Activated CD4-positive, alpha-beta T cell treated with anti-CD3 and anti-CD28 coated beads for 36 hours (primary cell): ENCODE results near the gene RPP25L. TPM values are rescaled to one million over a fixed set of nuclear protein-coding genes. Genes with fewer than 3 reads are reported as not detected.

ENCODE experiments used
- ATAC-seq: fragments of 200-7000 bp; cut with Tn5 transposase; one replicate; pipeline ENCODE4 v1.10.0; 2021; ENCODE audit warnings: mild to moderate bottlenecking, moderate library complexity
- CTCF ChIA-PET: fragments of 350-600 bp; sonication (Branson Sonifier 250); formaldehyde crosslinking; loops from one replicate; lab custom pipeline; 2021; ENCODE audit warnings: antibody characterized with exemption; lab: Charles Lee
- POLR2A ChIA-PET: fragments of 350-600 bp; sonication (Branson Sonifier 250); formaldehyde crosslinking; loops from one replicate; lab custom pipeline; 2021; ENCODE audit warnings: antibody characterized with exemption, inconsistent platforms; lab: Charles Lee
- DNase-seq: peaks from one replicate; pipeline ENCODE4 v3.0.0-alpha.2; 2020
- H3K27ac Mint-ChIP-seq: one replicate; pipeline ENCODE4 v1.8.0; 2021; ENCODE audit warnings: mixed read lengths
- H3K27me3 Mint-ChIP-seq: one replicate; pipeline ENCODE4 v1.8.0; 2021; ENCODE audit warnings: mixed read lengths
- H3K36me3 Mint-ChIP-seq: one replicate; pipeline ENCODE4 v1.8.0; 2021; ENCODE audit warnings: low read depth, mixed read lengths
- H3K4me1 Mint-ChIP-seq: one replicate; pipeline ENCODE4 v1.8.0; 2021; ENCODE audit warnings: mixed read lengths
- H3K4me3 Mint-ChIP-seq: one replicate; pipeline ENCODE4 v1.8.0; 2021; ENCODE audit warnings: mild to moderate bottlenecking, moderate library complexity, mixed read lengths
- H3K9me3 Mint-ChIP-seq: one replicate; pipeline ENCODE4 v1.8.0; 2021; ENCODE audit warnings: low read depth, mixed read lengths
- intact Hi-C, 2 experiments: fragments of 100-400 bp; cut with DNase I in 1 of 2; cut with micrococcal nuclease in 1 of 2; formaldehyde crosslinking; loops; one replicate each; pipeline versions ENCODE4 v1.14.2 to v1.15.1; 2022 to 2024; cut with DNase I, micrococcal nuclease
- total RNA-seq, 2 experiments: library from RNA; stranded (reverse); gene quantifications; one replicate each; pipeline ENCODE4 v1.2.3, GENCODE V29; 2021

RPP25L gene
- total RNA-seq, 2 experiments from 2014 or later = 29.3 to 35.2 TPM

DNA sequence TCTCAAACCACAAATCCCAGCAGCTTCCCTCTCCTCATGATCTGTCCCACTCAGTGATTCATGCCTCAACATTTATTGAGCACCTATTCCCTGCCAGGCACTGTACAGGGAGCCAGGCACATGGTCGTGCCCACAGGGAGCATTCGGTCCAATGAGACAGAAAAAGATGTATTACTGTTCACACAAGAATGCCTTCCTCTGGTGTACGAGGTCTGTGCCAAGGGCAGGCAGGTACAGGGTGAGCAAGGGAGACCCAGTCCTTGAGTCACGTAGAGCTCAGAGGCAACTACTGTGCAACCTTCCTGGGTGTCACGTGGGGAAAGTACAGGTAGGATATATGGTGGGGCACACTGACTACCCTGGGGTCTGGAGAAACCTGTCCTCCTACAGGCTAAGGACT lies 26.9 kb downstream of the RPP25L start:
- Mint-ChIP-seq H3K27me3 (peaks cover 71% of the 10 kb centered on the region), H3K27ac (no peak overlapping the region), H3K9me3 (no peaks in the 10 kb centered on the region), H3K36me3 (no peaks in the 10 kb centered on the region), H3K4me1 (peaks cover 9% of the 10 kb centered on the region), H3K4me3 (no peak overlapping the region)
- CTCF ChIA-PET = interaction anchor here (0.7 kb wide), 2 partner anchors 37 to 467 kb away, joined by 3 read pairs; no protein-coding TSS in a partner anchor
- POLR2A ChIA-PET = no interaction called here
- no peak for DNase-seq
- ATAC-seq = no peak
- intact Hi-C loops = no loop called here

DNA sequence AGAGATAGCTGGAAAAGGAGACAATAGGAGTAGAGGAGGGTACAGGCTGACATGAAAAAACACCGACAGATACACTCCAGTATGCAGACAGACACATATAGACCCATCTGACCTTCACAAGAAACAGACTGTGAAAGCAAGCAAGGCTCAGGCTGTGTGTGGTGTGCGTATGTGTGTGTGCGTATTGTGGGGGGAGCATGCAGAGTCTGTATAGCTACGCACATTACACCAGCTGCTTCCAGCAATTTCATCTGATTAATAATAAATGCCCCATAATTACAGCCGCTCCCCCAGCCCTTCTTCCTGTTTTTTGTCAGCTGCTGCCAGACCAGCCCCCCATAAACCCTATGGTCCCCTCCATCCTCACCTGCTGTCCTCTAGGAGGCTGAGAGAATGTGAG lies 29.1 kb downstream of the RPP25L start:
- ChIA-PET POLR2A (no interaction called here), CTCF (interaction anchor here (0.7 to 1.0 kb wide), 4 partner anchors 8 to 60 kb away, joined by 3 read pairs; no protein-coding TSS in a partner anchor)
- H3K27me3 Mint-ChIP-seq = peaks cover 71% of the 10 kb centered on the region
- H3K4me3 Mint-ChIP-seq = no peak overlapping the region
- no peaks in the 10 kb centered on the region for H3K9me3 Mint-ChIP-seq
- H3K27ac Mint-ChIP-seq = no peak overlapping the region
- H3K4me1 Mint-ChIP-seq = peaks cover 3% of the 10 kb centered on the region
- ATAC-seq (no peak), DNase-seq (no peak)
- H3K36me3 Mint-ChIP-seq = no peaks in the 10 kb centered on the region
- intact Hi-C loops = no loop called here

DNA sequence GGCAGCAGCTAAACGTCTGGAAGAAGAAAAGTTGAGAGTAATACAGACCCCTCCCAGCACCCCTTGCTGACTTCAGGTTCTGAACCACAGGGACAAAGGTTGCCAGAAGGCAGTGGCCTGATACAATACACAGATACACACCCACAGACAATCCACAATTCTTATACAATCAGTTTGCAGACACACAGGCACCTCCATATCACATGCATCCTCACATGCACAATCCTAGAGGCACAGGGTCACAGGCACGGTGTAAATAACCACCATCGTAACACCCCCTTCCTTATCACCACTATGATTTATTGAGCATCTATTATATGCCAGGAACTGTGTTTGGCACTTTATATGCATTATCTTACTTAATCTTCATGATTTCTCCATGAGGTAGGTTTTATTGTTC lies 30.6 kb downstream of the RPP25L start:
- DNase-seq (no peak), ATAC-seq (no peak)
- H3K4me1 Mint-ChIP-seq = peaks cover 9% of the 10 kb centered on the region
- H3K36me3 Mint-ChIP-seq = no peaks in the 10 kb centered on the region
- H3K27me3 Mint-ChIP-seq = peaks cover 65% of the 10 kb centered on the region
- H3K9me3 Mint-ChIP-seq = no peaks in the 10 kb centered on the region
- ChIA-PET POLR2A (no interaction called here), CTCF (interaction anchor here (0.7 to 0.8 kb wide), 4 partner anchors 17 to 63 kb away, joined by 3 to 5 read pairs (median 4); no protein-coding TSS in a partner anchor)
- no peak overlapping the region for H3K4me3 Mint-ChIP-seq
- intact Hi-C loops = no loop called here
- H3K27ac Mint-ChIP-seq = no peak overlapping the region

DNA sequence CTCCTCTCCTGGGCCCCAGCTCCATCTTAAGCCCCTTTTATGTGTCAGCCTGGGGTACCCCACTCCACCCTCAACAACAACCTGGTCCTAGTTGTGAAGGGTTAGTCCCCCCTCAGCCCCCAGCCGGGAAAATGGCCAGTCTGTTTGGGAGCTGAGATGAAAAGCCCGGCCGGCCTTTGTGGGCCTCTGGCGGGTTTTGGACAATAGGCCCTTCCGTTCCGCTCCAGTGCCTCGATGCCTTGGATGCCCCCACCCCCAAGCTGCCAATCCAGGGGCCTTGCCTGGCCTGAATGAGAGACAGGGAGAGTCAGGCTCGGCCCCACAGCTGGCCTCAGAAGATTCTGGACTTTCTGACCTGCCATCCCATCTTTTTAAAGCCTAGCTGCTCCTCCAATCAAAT lies 31.5 kb downstream of the RPP25L start:
- peaks cover 65% of the 10 kb centered on the region for H3K27me3 Mint-ChIP-seq
- H3K27ac Mint-ChIP-seq = no peak overlapping the region
- ATAC-seq = no peak
- no peaks in the 10 kb centered on the region for H3K9me3 Mint-ChIP-seq
- POLR2A ChIA-PET = no interaction called here
- peaks cover 9% of the 10 kb centered on the region for H3K4me1 Mint-ChIP-seq
- DNase-seq = no peak
- H3K4me3 Mint-ChIP-seq = no peak overlapping the region
- CTCF ChIA-PET = interaction anchor here (1.8 kb wide), 1 partner anchor 11 kb away, joined by 5 read pairs; no protein-coding TSS in a partner anchor
- H3K36me3 Mint-ChIP-seq = no peaks in the 10 kb centered on the region
- intact Hi-C loops = no loop called here

DNA sequence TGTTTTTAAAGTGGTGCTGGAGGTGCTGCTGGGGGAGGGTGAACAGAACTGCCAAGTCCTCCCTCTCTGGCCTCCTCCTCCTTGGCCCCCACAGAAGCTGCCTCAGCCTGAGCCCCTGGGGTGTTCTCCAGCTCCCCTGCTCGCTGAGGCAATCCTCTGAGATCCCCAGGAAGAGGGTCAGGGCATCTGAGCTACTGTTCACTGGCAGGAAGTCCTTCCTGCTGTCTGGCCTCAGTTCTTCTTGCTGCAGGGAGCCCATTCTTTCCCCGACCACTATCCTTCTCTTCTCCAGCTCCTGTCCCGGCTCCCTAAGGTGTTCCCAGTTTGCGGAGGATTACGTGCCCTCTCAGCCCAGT lies 32.1 kb downstream of the RPP25L start:
- peaks cover 9% of the 10 kb centered on the region for H3K4me1 Mint-ChIP-seq
- H3K9me3 Mint-ChIP-seq = no peaks in the 10 kb centered on the region
- POLR2A ChIA-PET = interaction anchor here (0.6 kb wide), 1 partner anchor 245 kb away, joined by 3 read pairs; no protein-coding TSS in a partner anchor
- ATAC-seq (no peak), DNase-seq (no peak)
- CTCF ChIA-PET = interaction anchor here (0.6 to 1.8 kb wide), 2 partner anchors 12 to 58 kb away, joined by 3 to 5 read pairs; no protein-coding TSS in a partner anchor
- H3K4me3 Mint-ChIP-seq = no peak overlapping the region
- peaks cover 62% of the 10 kb centered on the region for H3K27me3 Mint-ChIP-seq
- no peak overlapping the region for H3K27ac Mint-ChIP-seq
- intact Hi-C loops = no loop called here
- H3K36me3 Mint-ChIP-seq = no peaks in the 10 kb centered on the region

DNA sequence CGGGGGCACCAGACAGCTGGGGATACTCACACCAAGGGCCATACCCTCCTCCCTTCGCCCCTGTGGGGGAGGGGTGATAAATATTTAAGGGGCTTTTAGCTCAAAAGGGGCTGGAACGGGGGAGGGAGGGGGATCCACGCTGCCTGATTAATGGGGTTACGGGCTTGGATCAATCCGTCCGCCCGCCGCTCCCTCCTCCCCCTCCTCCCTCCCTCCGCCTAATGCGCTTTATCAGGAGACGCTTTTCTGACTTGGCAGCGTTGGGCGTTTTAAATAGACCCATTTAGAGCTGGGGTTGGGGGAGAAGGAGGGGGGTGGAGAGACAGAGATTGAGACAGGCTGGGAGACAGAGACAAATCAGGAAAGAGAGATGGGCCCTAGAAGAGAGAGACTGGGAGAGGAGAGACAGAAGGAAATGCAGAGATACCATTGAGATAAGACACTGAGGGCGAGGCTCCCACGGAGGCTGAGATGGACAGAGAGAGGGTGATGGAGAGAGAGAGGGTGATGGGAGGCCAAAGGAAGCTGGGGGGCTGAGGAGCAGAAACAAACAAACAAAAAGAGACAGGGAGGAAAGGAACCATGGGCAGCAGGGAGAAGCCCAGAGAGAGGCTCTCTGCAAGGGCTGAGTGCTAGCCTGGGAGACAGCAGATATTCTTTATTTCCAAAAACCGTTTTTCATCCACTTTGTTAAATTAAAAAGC lies 32.6 kb downstream of the RPP25L start:
- no peak overlapping the region for H3K27ac Mint-ChIP-seq
- peaks cover 59% of the 10 kb centered on the region for H3K27me3 Mint-ChIP-seq
- ATAC-seq (no peak), DNase-seq (no peak)
- H3K9me3 Mint-ChIP-seq = no peaks in the 10 kb centered on the region
- no peak overlapping the region for H3K4me3 Mint-ChIP-seq
- peaks cover 9% of the 10 kb centered on the region for H3K4me1 Mint-ChIP-seq
- no peaks in the 10 kb centered on the region for H3K36me3 Mint-ChIP-seq
- CTCF ChIA-PET = interaction anchor here (0.6 to 1.8 kb wide), 3 partner anchors 12 to 228 kb away, joined by 3 to 5 read pairs (median 3); no protein-coding TSS in a partner anchor
- POLR2A ChIA-PET = interaction anchor here (0.6 kb wide), 1 partner anchor 244 kb away, joined by 3 read pairs; no protein-coding TSS in a partner anchor
- intact Hi-C loops = no loop called here

DNA sequence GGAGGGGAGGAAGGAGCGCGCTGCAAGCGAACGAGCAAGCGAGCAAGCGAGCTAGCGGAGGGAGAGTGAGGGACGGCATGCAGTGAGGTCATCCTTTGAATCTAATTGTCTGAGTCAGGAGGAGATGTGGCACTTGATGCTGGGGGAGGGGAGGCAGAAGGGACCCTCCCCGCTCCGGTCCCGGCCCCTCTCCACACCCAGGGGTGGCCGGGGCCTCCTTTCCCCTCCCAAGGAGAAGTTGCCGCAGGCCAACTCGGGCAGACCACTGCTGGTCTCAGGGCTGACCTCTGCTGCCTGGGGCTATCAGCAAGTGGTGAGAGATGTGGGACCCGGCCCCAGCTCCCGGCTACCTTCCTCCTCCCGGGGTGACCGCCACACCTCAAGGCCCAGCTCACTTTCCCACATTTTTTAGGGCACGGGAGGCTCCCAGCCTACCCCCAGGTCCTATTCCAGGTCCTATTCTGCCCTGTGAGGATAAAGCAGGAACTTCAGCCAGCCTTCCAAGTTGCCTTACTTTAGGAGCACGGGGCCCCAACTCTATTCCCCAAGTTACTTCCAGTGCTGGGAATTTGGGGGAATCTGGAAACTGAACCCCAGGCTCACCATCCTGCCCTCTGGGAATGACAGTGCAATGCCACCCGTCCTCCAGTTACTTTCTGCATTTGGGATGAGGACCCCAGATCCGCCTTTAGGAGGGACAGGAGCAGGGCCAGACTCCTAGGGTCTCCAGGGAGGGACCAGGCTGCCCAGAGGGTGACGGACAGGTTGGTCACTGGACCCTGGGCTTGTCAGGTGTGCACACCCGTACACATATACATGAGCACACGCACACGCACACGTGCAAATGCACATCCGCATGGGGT lies 33.4 kb downstream of the RPP25L start:
- Mint-ChIP-seq H3K27me3 (peaks cover 54% of the 10 kb centered on the region), H3K4me1 (peaks cover 9% of the 10 kb centered on the region), H3K27ac (no peak overlapping the region), H3K9me3 (no peaks in the 10 kb centered on the region), H3K36me3 (no peaks in the 10 kb centered on the region), H3K4me3 (no peak overlapping the region)
- ChIA-PET CTCF (interaction anchor here (0.6 to 1.6 kb wide), 3 partner anchors 16 to 174 kb away, joined by 3 to 7 read pairs (median 4); no protein-coding TSS in a partner anchor), POLR2A (interaction anchor here (0.6 kb wide), 1 partner anchor 59 kb away, joined by 3 read pairs; the partner anchor contains the start of gene SIGMAR1)
- ATAC-seq = peak; percentile 63
- intact Hi-C loops = no loop called here
- peak; percentile 51 for DNase-seq

DNA sequence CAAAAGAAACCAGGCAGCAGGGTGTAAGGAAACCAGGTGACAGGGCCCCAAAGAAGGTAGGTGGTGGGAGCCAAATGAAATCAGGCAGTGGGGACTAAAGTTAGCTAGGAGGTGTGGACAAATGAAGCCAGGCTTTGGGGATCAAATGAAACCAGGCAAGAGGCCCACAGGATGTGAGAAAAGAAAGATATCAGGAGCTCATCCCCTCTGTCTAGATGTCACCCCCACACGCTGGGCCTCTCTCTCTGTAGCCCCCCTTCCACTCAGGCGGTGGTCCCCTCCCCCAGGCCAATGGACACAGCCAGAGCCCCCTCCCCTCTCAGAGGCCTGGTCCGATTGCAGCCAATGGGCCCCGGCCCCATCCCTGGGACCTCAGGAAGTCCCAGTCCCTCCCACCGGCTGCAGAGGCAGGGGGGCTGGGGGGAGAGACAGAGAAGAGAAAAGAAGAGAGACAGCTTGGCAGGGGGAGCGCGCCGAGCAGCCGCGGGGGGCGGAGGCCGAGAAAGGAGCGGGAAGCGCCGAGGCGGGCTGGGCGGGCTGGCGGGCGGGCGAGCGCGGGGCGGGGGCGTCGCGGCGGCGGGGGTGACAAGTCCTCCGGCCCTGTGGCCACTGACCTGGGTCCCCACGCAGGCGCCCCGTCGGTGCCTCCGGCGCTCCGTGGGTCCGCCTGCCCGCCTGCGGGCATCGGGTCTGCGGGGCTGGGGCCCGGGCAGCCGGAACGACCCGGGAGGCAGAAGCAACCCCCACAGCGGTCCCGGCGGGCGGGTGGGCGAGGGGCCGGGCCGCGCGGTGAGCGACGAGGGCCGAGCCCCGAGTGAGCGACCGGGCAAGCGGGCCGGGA lies 34.3 kb downstream of the RPP25L start:
- peaks cover 48% of the 10 kb centered on the region for H3K27me3 Mint-ChIP-seq
- H3K27ac Mint-ChIP-seq = no peak overlapping the region
- ChIA-PET POLR2A (interaction anchor here (0.6 kb wide), 1 partner anchor 60 kb away, joined by 3 read pairs; the partner anchor contains the start of gene SIGMAR1), CTCF (interaction anchor here (0.6 to 1.9 kb wide), 4 partner anchors 15 to 40 kb away, joined by 4 to 7 read pairs (median 4); no protein-coding TSS in a partner anchor)
- no peak overlapping the region for H3K4me3 Mint-ChIP-seq
- intact Hi-C loops = no loop called here
- peak; percentile 12 for ATAC-seq
- H3K4me1 Mint-ChIP-seq = peaks cover 9% of the 10 kb centered on the region
- no peak for DNase-seq
- no peaks in the 10 kb centered on the region for H3K36me3 Mint-ChIP-seq
- no peaks in the 10 kb centered on the region for H3K9me3 Mint-ChIP-seq

DNA sequence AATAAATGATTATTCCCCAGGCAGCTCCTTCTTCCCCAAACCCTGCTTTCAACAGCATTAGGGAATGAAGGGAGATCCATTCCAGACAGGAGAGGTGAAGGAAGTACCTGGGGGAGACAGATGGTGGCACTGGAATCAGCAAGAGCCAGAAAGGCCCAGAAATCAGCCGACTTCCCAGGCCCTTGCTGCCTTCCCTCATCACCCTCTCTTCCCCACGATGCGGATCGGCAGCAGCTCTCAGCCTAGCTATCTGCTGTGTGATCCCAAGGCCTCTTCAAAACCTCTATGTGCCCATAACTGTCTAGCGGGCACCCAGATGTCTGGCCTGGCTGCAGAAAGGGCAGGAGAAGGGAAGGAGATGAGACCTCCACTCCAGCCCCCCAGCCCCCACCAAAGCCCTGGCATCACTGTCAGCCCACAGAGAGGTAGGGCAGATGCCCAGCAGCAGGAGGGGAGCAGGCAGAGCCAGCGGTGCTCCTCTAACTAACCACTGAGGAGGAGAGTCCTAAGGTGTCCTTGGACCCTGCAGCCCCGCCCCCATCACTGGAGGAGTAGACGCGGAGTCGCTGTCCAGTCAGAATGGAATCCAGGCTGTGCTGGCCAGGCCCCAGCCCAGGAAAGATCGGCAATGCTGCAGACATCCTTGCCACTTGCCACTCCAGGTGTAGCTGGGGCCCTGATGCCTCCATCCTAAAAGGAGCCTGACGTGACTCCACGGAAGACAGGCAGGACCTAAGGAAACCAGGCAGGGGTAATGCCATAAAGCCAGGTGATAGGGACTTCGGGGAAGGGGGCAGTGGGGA lies 35.1 kb downstream of the RPP25L start:
- ChIA-PET POLR2A (interaction anchor here (0.5 kb wide), 1 partner anchor 10 kb away, joined by 3 read pairs; no protein-coding TSS in a partner anchor), CTCF (interaction anchor here (0.6 to 1.9 kb wide), 6 partner anchors 14 to 725 kb away, joined by 3 to 7 read pairs (median 4); no protein-coding TSS in a partner anchor)
- intact Hi-C loops = no loop called here
- H3K27ac Mint-ChIP-seq = no peak overlapping the region
- ATAC-seq (no peak), DNase-seq (no peak)
- no peak overlapping the region for H3K4me3 Mint-ChIP-seq
- H3K4me1 Mint-ChIP-seq = peaks cover 9% of the 10 kb centered on the region
- H3K36me3 Mint-ChIP-seq = no peaks in the 10 kb centered on the region
- H3K27me3 Mint-ChIP-seq = peaks cover 45% of the 10 kb centered on the region
- no peaks in the 10 kb centered on the region for H3K9me3 Mint-ChIP-seq
